ENCODE measurements around the gene TBC1D14.
"Not testable (repeated sequence)": the region's sequence is repeated elsewhere in the genome, so short reads cannot be mapped to it uniquely, and the experiment has no call there.

DNA sequence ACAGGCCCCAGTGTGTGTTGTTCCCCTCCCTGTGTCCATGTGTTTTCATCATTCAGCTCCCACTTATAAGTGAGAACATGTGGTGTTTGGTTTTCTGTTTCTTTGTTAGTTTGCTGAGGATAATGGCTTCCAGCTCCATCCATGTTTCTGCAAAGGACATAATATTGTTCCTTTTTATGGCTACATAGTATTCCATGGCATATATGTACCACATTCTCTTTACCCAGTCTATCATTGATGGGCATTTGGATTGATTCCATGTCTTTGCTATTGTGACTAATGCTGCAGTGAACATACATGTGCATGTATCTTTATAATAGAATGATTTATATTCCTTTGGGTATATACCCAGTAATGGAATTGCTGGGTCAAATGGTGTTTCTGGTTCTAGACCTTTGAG is 169.9 kb downstream of the TBC1D14 start:
- TF ChIP-seq, protein P1, sequence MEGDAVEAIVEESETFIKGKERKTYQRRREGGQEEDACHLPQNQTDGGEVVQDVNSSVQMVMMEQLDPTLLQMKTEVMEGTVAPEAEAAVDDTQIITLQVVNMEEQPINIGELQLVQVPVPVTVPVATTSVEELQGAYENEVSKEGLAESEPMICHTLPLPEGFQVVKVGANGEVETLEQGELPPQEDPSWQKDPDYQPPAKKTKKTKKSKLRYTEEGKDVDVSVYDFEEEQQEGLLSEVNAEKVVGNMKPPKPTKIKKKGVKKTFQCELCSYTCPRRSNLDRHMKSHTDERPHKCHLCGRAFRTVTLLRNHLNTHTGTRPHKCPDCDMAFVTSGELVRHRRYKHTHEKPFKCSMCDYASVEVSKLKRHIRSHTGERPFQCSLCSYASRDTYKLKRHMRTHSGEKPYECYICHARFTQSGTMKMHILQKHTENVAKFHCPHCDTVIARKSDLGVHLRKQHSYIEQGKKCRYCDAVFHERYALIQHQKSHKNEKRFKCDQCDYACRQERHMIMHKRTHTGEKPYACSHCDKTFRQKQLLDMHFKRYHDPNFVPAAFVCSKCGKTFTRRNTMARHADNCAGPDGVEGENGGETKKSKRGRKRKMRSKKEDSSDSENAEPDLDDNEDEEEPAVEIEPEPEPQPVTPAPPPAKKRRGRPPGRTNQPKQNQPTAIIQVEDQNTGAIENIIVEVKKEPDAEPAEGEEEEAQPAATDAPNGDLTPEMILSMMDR (IDR thresholded peaks at IDR 0.05) = not testable (repeated sequence)
- not testable (repeated sequence) for TF ChIP-seq ZFX (IDR thresholded peaks at IDR 0.05; ENCODE audit: borderline replicate concordance)
